H9 (cell line): ENCODE results near the gene TRPM3. TPM values are rescaled to one million over a fixed set of nuclear protein-coding genes. Genes with fewer than 3 reads are reported as not detected.

ENCODE experiments used
- DNase-seq: peaks from one replicate; pipeline ENCODE4 v3.0.0-alpha.2; 2017
- H2AFZ ChIP-seq: one replicate; pipeline ENCODE4 v1.6.1; 2013; ENCODE audit warnings: mild to moderate bottlenecking, low read length, control low read depth, moderate library complexity
- H2AK5ac ChIP-seq: 2 replicates; pipeline ENCODE4 v1.6.1; 2013; ENCODE audit warnings: low read length, control low read depth, mixed read lengths; ENCODE audit not compliant: insufficient read length
- H2BK120ac ChIP-seq: one replicate; pipeline ENCODE4 v1.6.1; 2013; ENCODE audit warnings: low read depth, mild to moderate bottlenecking, low read length, control low read depth, inconsistent platforms; ENCODE audit not compliant: poor library complexity, severe bottlenecking
- H2BK12ac ChIP-seq: 2 replicates; pipeline ENCODE4 v1.6.1; 2013; ENCODE audit warnings: low read length, control low read depth, mixed read lengths, low read depth; ENCODE audit not compliant: insufficient read length
- H2BK15ac ChIP-seq: 2 replicates; pipeline ENCODE4 v1.6.1; 2013; ENCODE audit warnings: low read depth, low read length, control low read depth
- H2BK20ac ChIP-seq: one replicate; pipeline ENCODE4 v1.6.1; 2013; ENCODE audit warnings: low read depth, mild to moderate bottlenecking, low read length, control low read depth, inconsistent platforms; ENCODE audit not compliant: poor library complexity, severe bottlenecking
- H2BK5ac ChIP-seq: 2 replicates; pipeline ENCODE4 v1.6.1; 2013; ENCODE audit warnings: low read length, control low read depth, mixed read lengths; ENCODE audit not compliant: insufficient read length
- H3K14ac ChIP-seq: 2 replicates; pipeline ENCODE4 v1.6.1; 2013; ENCODE audit warnings: low read length, control low read depth; ENCODE audit not compliant: insufficient read depth
- H3K18ac ChIP-seq: 2 replicates; pipeline ENCODE4 v1.6.1; 2013; ENCODE audit warnings: low read depth, mild to moderate bottlenecking, mixed read lengths, low read length, control low read depth; ENCODE audit not compliant: insufficient read length
- H3K23ac ChIP-seq: 2 replicates; pipeline ENCODE4 v1.6.1; 2013; ENCODE audit warnings: low read length, control low read depth, mixed read lengths, low read depth; ENCODE audit not compliant: insufficient read length
- H3K23me2 ChIP-seq: 2 replicates; pipeline ENCODE4 v1.6.1; 2013; ENCODE audit warnings: low read depth, mild to moderate bottlenecking, mixed read lengths, low read length, control low read depth; ENCODE audit not compliant: insufficient read length, poor library complexity, severe bottlenecking
- H3K27ac ChIP-seq: 2 replicates; pipeline ENCODE4 v1.5.1; 2013; ENCODE audit warnings: low read length, control low read depth, mixed read lengths, low read depth; ENCODE audit not compliant: insufficient read length
- H3K27me3 ChIP-seq: 2 replicates; pipeline ENCODE4 v1.6.1; 2013; ENCODE audit warnings: low read length, control low read depth, inconsistent platforms; ENCODE audit not compliant: insufficient read depth
- H3K4ac ChIP-seq: 2 replicates; pipeline ENCODE4 v1.6.1; 2013; ENCODE audit warnings: low read depth, mild to moderate bottlenecking, control low read depth, inconsistent platforms, low read length, moderate library complexity
- H3K4me1 ChIP-seq: 2 replicates; pipeline ENCODE4 v1.6.1; 2013; ENCODE audit warnings: low read length, control low read depth, inconsistent platforms; ENCODE audit not compliant: insufficient read depth
- H3K4me2 ChIP-seq: 2 replicates; pipeline ENCODE4 v1.6.1; 2013; ENCODE audit warnings: low read length, control low read depth, mixed read lengths; ENCODE audit not compliant: insufficient read length, insufficient read depth
- H3K56ac ChIP-seq: 2 replicates; pipeline ENCODE4 v1.6.1; 2013; ENCODE audit warnings: low read depth, mild to moderate bottlenecking, mixed read lengths, low read length, control low read depth; ENCODE audit not compliant: insufficient read length
- H3K79me1 ChIP-seq: 2 replicates; pipeline ENCODE4 v1.6.1; 2013; ENCODE audit warnings: low read depth, mild to moderate bottlenecking, moderate library complexity, low read length, control low read depth, inconsistent platforms; ENCODE audit not compliant: insufficient read depth, poor library complexity, severe bottlenecking
- H3K79me2 ChIP-seq: 2 replicates; pipeline ENCODE4 v1.6.1; 2013; ENCODE audit warnings: low read length, control low read depth, inconsistent platforms; ENCODE audit not compliant: insufficient read depth
- H3K9ac ChIP-seq: 2 replicates; pipeline ENCODE4 v1.6.1; 2013; ENCODE audit warnings: low read length, control low read depth, mixed read lengths; ENCODE audit not compliant: insufficient read length; ENCODE audit errors: extremely low read depth
- H3K9me3 ChIP-seq: one replicate; pipeline ENCODE4 v1.6.1; 2013; ENCODE audit warnings: low read depth, low read length, inconsistent platforms; ENCODE audit not compliant: control insufficient read depth
- H3T11ph ChIP-seq: one replicate; pipeline ENCODE4 v1.6.1; 2013; ENCODE audit warnings: mild to moderate bottlenecking, low read length, control low read depth, inconsistent platforms
- H4K20me1 ChIP-seq: one replicate; pipeline ENCODE4 v1.6.1; 2013; ENCODE audit not compliant: control insufficient read depth, insufficient read length, insufficient read depth
- H4K5ac ChIP-seq: 2 replicates; pipeline ENCODE4 v1.6.1; 2013; ENCODE audit warnings: low read depth, mild to moderate bottlenecking, mixed read lengths, low read length, control low read depth; ENCODE audit not compliant: insufficient read length
- H4K8ac ChIP-seq: replicated peaks from 2 replicates; pipeline ENCODE4 v1.6.1; 2013; ENCODE audit warnings: low read length, control low read depth, mixed read lengths, low read depth; ENCODE audit not compliant: insufficient read length
- H4K91ac ChIP-seq: 2 replicates; pipeline ENCODE4 v1.6.1; 2013; ENCODE audit warnings: low read depth, mild to moderate bottlenecking, moderate library complexity, mixed read lengths, low read length, control low read depth; ENCODE audit not compliant: insufficient read length
- H3K27ac Mint-ChIP-seq, 3 experiments: 2 replicates in 2 of 3; 3 replicates in 1 of 3; pipeline ENCODE4 v1.8.0; 2020 to 2021; ENCODE audit warnings: mixed read lengths in 3 of 3, mild to moderate bottlenecking in 1 of 3, moderate library complexity in 1 of 3
- H3K27me3 Mint-ChIP-seq: 2 replicates; pipeline ENCODE4 v1.8.0; 2021; ENCODE audit warnings: low read depth, mild to moderate bottlenecking, moderate library complexity, mixed read lengths
- H3K36me3 Mint-ChIP-seq, 3 experiments: 2 replicates in 2 of 3; 3 replicates in 1 of 3; pipeline ENCODE4 v1.8.0; 2020 to 2021; ENCODE audit warnings: low read depth in 3 of 3, mixed read lengths in 3 of 3; ENCODE audit not compliant: insufficient read depth in 1 of 3
- H3K4me1 Mint-ChIP-seq, 2 experiments: 2 replicates each; pipeline ENCODE4 v1.8.0; 2020; ENCODE audit warnings: mixed read lengths in 2 of 2
- H3K4me3 Mint-ChIP-seq, 2 experiments: 2 replicates in 1 of 2; 3 replicates in 1 of 2; pipeline ENCODE4 v1.8.0; 2020 to 2021; ENCODE audit warnings: mild to moderate bottlenecking in 2 of 2, mixed read lengths in 2 of 2, moderate library complexity in 1 of 2
- H3K9me3 Mint-ChIP-seq, 2 experiments: 2 replicates in 1 of 2; 3 replicates in 1 of 2; pipeline ENCODE4 v1.8.0; 2020; ENCODE audit warnings: mild to moderate bottlenecking in 2 of 2, mixed read lengths in 2 of 2, moderate library complexity in 1 of 2
- CTCF ChIP-seq: fragments of 200-600 bp; sonication (generic); conservative IDR thresholded peaks from 3 replicates; pipeline ENCODE4 v1.8.0; 2021; ENCODE audit warnings: antibody characterized with exemption, mild to moderate bottlenecking
- WGBS: extraction: QIAGEN DNeasy Blood & Tissue Kit; methylation state at CpG from one replicate; pipeline ENCODE4 v1.1.7; 2013; ENCODE audit warnings: missing lambda C conversion rate, low lambda C conversion rate, mixed read lengths; ENCODE audit not compliant: insufficient read length; ENCODE audit errors: extremely low coverage; 5-methylcytosine and 5-hydroxymethylcytosine counted together
- total RNA-seq: library from RNA; stranded (reverse); gene quantifications from 2 replicates; pipeline ENCODE4 v1.2.1, GENCODE V29; 2021

The TRPM3 gene
- total RNA-seq, 1 experiment from 2014 or later = 10.3 TPM

- Mint-ChIP-seq H3K9me3 (no peaks in the 10 kb centered on the region), H3K27me3 (no peaks in the 10 kb centered on the region), H3K27ac (no peak overlapping the region; a peak in 1 of 7 replicates), H3K36me3 (peaks cover under 1 to 6% (median 3%) of the 10 kb centered on the region in 3 experiments), H3K4me3 (no peak overlapping the region), H3K4me1 (peaks cover 7 to 10% of the 10 kb centered on the region in 2 experiments)
- no peak overlapping the region for H3K56ac ChIP-seq
- no peaks in the 10 kb centered on the region for H3K4me1 ChIP-seq
- H4K5ac ChIP-seq = no peak overlapping the region
- no peak overlapping the region for H3K4me2 ChIP-seq
- no peaks in the 10 kb centered on the region for H3K27me3 ChIP-seq
- H4K91ac ChIP-seq = no peak overlapping the region
- no peaks in the 10 kb centered on the region for H3K9me3 ChIP-seq
- no peak overlapping the region for H2BK15ac ChIP-seq
- H3K9ac ChIP-seq = no peak overlapping the region
- H3K14ac ChIP-seq = no peak overlapping the region
- H2BK120ac ChIP-seq = no peak overlapping the region
- no peaks in the 10 kb centered on the region for H3K79me1 ChIP-seq
- H3K23ac ChIP-seq = no peak overlapping the region
- no peak overlapping the region for H4K8ac ChIP-seq
- no peaks in the 10 kb centered on the region for H4K20me1 ChIP-seq
- no peak overlapping the region for H3K18ac ChIP-seq
- H3K23me2 ChIP-seq = no peaks in the 10 kb centered on the region
- DNase-seq = no peak
- H3K27ac ChIP-seq = no peak overlapping the region
- no peak overlapping the region for H2BK12ac ChIP-seq
- H3K4ac ChIP-seq = no peak overlapping the region
- no peak overlapping the region for H2BK20ac ChIP-seq
- H3T11ph ChIP-seq = no peak overlapping the region
- no CpG with 5 or more reads among the region's 4 CpGs for WGBS
- H2AK5ac ChIP-seq = no peak overlapping the region
- H3K79me2 ChIP-seq = no peaks in the 10 kb centered on the region
- no peak for TF ChIP-seq CTCF
- no peak overlapping the region for H2BK5ac ChIP-seq
- H2AFZ ChIP-seq = no peak overlapping the region
Measured at GRCh38 chr9:70614786-70615463, 506.5 kb downstream of the TRPM3 start.
